Tongue (tissue), 2 donors: ENCODE measurements around the gene LRRC34. TPM values are rescaled to one million over a fixed set of nuclear protein-coding genes. Genes with fewer than 3 reads are reported as not detected.
A peak's percentile ranks its signal among the peaks of the same experiment; 100 is the strongest.

ENCODE experiments used
- DNase-seq: peaks from one replicate; pipeline ENCODE4 v3.0.0-alpha.2; 2015
- total RNA-seq: library from RNA; depleted of rRNA; stranded (reverse); fragments of >200 nt; gene quantifications from one replicate; pipeline ENCODE4 v1.2.3, GENCODE V29; 2014

The LRRC34 gene
- total RNA-seq, 1 donor from 2014 or later = 4.3 TPM

DNA sequence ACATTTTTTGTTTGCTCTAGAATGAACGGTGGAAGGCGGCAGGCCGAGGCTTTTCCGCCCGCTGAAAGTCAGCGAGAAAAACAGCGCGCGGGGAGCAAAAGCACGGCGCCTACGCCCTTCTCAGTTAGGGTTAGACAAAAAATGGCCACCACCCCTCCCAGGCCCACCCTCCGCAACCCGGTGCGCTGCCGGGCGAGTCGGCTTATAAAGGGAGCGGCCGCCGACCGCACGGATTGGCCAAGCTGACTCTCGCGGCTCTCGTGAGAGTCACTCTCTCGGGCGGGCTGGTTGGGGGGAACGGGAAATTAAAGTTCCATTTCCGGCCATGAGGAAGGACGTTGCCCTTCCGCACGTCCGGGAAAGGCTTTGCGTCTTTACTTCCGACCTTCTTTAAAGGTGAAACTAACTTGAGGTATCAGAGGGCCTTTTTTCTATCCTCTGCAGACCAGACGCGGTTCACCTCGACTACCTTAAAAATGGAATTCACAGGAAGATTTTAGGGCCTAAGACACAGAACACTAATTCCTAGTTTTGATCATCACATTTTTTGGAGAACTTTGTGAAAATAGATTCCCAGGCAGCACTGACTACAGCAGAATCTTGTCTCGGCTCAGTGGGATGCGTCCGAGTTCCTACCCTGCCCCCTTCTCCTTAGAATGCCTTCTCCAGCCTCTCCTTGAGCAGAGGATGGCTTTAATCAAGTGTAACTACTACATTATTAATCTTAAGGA is 47.7 kb downstream of the LRRC34 start, which contains the start of gene TERC:
TSS of gene TERC (minus strand) at position 179 of the 731 bp plus-strand sequence.
- DNase-seq = peak; percentile 98

DNA sequence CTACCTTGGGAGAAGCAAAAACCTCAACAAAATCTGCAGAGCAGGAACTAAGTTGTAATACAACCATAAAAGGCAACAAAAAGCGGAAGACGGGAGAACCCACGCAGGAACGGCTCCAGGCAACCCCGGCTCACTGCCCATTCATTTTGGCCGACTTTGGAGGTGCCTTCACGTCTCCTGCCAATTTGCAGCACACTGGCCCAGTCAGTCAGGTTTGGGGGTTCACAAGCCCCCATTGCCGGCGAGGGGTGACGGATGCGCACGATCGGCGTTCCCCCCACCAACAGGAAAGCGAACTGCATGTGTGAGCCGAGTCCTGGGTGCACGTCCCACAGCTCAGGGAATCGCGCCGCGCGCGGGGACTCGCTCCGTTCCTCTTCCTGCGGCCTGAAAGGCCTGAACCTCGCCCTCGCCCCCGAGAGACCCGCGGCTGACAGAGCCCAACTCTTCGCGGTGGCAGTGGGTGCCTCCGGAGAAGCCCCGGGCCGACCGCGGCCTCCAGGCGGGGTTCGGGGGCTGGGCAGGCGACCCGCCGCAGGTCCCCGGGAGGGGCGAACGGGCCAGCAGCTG is 48.3 kb downstream of the LRRC34 start:
- DNase-seq = peak; percentile 72

DNA sequence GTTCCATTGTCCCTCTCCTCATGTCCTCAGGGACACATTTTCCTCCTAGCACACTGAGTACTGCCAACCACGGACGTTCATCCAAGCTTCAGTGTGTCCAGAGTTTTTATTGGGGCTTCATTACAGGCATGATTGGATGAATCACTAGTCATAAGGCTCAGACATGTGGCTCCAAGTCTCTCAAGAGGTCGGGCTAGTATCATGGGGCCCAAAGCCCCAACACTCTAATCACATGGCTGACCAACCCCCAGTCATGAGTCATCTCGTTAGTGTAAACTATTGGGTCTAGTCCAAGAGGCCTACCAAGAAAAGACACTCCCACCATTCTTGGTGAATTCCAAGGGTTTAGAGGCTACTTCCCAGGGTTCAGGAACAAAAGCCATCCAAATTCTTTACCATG is 52.2 kb downstream of the LRRC34 start:
- DNase-seq = no peak

GRCh38 chr3:169759256-169759655 is 53.4 kb downstream of the LRRC34 start:
- no peak for DNase-seq

GRCh38 chr3:169758359-169758994 is 54.2 kb downstream of the LRRC34 start:
- DNase-seq = no peak

DNA sequence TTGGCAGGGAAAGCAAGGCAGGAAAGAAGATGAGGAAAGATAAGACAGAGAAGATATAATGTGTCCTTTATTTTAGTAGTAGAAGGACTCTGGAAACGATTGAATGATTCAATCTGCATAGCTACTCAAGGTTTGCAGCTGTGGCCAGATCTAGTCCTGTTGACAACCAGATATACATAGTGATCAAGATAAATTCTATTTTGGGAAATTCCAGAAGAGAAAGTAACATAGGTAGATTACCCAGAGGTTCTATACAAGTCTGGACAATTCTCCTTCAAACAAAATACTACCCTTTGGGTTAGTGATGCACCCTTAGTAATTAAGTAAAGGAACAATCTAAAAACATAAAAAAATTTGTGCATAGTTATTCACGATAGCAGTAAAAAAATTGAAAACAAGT is 57.2 kb downstream of the LRRC34 start:
- no peak for DNase-seq

DNA sequence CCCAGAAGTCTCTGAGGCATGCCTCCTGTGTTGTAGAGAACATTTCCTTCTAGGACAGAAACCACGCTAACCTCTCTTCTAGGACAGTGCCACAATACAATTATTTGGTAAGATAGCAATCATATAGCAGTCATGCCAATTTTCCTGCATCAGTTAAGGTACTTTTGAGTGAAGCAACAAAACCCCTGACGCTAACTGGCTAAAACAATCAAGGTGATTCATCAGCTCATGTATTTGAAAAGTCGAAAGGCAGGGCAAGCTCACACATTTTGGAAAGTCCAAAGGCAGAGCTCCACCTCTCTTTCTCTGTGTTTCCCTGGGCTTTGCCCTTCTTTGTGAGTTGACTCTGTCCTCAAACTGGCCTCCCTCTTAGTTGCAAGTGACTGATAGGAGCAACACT is 58.0 kb downstream of the LRRC34 start:
- no peak for DNase-seq

DNA sequence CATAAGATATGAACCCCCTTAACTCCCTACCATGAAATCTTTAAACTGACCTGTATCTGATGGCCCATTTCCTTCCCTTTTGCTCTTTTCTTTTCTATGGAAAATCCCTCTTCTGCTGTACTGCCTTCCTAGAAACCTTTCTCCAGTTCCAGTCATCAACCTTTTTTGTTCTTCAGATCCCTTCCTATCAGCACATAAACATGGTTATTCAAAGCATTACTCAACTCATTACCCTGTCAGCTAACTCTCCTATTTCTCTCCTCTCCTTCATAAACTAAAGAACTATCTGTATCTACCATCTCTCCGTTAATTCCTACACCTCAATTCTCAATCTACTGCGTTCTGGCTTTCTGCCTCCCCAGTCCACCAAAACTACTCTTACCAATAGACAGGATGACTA is 60.8 kb downstream of the LRRC34 start:
- DNase-seq = no peak

- DNase-seq = no peak
Measured at GRCh38 chr3:169750665-169751064, 62.0 kb downstream of the LRRC34 start.

DNA sequence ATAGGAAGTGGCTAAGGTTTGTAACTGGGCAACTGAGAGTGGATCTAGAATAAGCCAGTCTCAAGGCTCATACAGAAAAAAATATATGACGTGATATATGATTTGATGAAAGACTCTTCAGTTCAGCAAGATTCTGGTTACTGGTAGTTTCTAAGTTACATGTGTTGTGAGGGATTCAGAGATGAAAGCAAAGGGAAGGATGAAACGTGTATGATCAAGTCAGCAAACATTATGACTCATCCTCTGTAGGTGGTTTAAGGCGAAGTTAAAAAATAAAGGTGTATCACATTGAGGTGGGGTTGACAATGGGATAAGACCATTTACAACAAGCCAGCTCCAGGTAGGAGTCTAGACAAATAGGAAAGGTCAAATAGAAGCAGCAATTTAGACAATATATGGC is 64.0 kb downstream of the LRRC34 start:
- peak; percentile 51 for DNase-seq

DNA sequence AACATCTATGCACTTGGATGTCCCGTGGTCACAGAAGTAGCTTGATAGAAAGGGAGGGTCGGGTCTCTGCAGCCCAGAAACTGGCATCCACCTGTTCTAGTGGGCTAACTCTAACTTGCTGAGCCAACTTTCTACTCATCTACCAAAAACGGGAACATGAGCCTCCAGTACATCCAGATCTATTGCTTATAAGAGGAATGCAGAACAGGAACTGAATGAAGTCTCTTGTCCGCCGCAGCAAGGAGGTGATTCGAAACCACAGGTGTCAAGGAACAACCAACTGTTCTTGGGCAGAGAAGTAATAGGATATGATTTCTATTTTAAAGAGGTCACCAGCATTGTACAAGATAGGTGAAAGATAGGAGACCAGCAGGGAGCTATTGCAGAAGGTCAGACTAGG is 65.8 kb downstream of the LRRC34 start:
- no peak for DNase-seq

- peak; percentile 48 for DNase-seq
Measured at GRCh38 chr3:169744366-169745054, 68.2 kb downstream of the LRRC34 start.

Other genes starting within 250 kb of the LRRC34 start
- gene MECOM, start 149.2 kb downstream of the LRRC34 start, total RNA-seq = 24.2 TPM
- gene TERC, start 47.8 kb downstream of the LRRC34 start, total RNA-seq = 179 TPM
- gene ACTRT3, start 43.3 kb downstream of the LRRC34 start, total RNA-seq = 1.7 TPM
- 31.6 TPM for gene MYNN, start 39.5 kb downstream of the LRRC34 start, total RNA-seq
- not detected for gene LRRIQ4, start within 50 bp of the LRRC34 start, total RNA-seq
- not detected for gene LRRC31, start 57.0 kb upstream of the LRRC34 start, total RNA-seq
- not detected for gene SAMD7, start 98.7 kb upstream of the LRRC34 start, total RNA-seq
- 50.7 TPM for gene SEC62, start 153.9 kb upstream of the LRRC34 start, total RNA-seq
- 1.3 TPM for gene GPR160, start 225.1 kb upstream of the LRRC34 start, total RNA-seq